LNCAP (cell line): ENCODE results near the gene CEP290.

Experiments
- TF ChIP-seq, protein P1 (sequence below): fragments of 450-650 bp; IDR thresholded peaks from 2 replicates; pipeline ENCODE4 v1.5.1; 2017; ENCODE audit warnings: mild to moderate bottlenecking

Gene CEP290

DNA sequence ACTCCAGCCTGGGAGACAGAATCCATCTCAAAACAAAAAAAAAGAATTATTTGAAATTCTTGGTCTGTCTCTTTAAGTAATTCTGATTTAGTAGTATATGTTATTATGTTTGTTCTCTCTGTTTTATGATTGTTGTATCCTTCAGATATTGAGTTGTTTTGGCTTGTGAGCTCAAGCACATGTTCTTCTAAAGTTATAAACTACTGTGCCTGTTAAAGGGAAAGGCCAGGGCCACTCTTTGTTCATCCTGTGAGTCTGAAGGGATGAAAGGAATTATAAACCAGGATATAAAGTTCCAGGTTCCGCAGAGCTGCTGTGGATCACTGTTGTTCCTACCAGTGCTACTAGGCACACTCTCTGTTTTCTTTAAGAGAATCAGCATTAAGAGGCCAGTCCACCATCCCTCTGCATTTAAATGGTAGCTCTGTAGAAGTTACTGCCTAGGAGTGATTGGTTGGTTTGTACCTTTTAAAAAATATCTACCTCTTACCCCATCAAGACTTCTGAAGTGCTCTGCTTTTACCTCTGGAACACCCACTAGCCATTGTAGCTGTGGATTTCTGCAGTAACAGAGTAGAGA, 14.3 kb upstream of the CEP290 start:
- TF ChIP-seq, protein P1, sequence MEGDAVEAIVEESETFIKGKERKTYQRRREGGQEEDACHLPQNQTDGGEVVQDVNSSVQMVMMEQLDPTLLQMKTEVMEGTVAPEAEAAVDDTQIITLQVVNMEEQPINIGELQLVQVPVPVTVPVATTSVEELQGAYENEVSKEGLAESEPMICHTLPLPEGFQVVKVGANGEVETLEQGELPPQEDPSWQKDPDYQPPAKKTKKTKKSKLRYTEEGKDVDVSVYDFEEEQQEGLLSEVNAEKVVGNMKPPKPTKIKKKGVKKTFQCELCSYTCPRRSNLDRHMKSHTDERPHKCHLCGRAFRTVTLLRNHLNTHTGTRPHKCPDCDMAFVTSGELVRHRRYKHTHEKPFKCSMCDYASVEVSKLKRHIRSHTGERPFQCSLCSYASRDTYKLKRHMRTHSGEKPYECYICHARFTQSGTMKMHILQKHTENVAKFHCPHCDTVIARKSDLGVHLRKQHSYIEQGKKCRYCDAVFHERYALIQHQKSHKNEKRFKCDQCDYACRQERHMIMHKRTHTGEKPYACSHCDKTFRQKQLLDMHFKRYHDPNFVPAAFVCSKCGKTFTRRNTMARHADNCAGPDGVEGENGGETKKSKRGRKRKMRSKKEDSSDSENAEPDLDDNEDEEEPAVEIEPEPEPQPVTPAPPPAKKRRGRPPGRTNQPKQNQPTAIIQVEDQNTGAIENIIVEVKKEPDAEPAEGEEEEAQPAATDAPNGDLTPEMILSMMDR, result no peak

DNA sequence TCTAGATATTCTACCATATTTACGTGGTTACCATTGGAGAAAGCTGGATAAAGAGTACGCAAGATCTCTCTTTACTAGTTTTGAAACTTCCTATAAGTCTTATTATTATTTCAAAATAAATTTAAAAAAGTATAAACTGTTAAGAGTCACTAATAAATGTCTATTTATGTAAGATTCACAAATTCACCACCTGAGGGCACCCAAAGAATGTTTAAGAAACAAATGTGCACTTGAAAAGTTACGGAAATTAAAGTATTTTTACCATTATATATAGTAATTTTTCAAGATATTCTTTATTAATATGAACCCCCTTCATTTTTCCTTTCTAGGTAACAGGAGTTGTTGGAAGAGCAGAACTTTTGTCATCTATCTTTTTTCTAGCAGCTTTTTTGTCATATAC, 12.1 kb upstream of the CEP290 start:
- TF ChIP-seq, protein P1, result peak; percentile 43

DNA sequence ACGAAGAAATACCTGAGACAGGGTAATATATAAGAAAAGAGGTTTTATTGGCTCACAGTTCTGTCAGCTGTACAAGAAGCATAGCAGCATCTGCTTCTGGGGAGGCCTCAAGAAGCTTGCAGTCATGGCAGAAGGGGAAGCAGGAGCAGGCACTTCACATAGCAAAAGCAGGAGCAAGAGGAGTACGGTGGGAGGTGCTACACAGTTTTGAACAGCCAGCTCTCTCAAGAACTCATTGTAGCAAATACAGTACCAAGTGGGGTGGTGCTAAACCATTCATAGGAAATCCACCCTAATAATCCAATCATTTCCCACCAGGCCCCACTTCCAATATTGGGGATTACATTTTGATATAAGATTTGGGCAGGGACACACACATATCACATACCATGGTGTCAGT, 8.2 kb upstream of the CEP290 start:
- TF ChIP-seq, protein P1, result no peak

DNA sequence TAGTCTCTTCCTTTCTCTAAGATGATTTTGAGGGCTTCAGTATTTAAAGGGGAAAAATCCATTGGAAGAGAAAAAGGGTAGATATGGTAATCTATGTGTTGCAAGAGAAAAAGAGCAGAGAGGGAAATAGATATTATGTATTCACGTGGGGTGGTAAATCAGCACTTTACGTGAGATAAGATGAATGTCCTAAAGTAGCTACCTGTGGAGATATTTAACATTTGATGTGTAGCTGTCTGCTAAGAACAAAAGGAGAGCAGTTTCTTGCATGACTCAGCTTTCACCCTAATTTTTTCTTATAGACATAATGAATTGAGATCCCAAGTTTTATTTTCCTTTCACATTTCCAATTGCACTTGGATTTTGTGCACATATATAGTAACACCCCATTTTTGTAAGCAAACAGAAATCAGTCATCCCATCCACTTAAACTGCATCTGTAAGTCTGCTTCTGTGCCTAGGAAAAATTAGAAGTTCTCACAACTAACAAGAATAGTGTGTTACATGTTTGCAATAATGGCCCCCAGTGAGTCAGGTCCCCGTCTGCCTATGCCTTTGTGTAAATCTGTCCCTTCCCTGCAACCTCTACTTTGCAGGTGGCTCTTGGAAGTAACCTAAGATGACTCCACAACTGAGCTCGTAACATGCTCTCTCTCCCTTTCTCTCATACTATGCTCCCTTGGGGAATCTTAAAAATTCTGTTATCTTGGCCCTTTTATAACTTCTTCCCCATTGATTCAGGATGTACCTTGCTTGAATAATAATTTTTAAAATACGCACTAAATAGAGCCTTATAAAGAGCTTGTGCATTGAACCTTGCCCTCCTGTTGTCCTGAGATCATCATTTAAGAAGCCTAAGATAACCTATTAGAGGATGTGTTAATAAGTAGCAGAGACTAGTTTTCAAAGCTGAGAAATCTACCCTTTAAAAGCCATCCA, 3.9 kb upstream of the CEP290 start:
- TF ChIP-seq, protein P1, result no peak

DNA sequence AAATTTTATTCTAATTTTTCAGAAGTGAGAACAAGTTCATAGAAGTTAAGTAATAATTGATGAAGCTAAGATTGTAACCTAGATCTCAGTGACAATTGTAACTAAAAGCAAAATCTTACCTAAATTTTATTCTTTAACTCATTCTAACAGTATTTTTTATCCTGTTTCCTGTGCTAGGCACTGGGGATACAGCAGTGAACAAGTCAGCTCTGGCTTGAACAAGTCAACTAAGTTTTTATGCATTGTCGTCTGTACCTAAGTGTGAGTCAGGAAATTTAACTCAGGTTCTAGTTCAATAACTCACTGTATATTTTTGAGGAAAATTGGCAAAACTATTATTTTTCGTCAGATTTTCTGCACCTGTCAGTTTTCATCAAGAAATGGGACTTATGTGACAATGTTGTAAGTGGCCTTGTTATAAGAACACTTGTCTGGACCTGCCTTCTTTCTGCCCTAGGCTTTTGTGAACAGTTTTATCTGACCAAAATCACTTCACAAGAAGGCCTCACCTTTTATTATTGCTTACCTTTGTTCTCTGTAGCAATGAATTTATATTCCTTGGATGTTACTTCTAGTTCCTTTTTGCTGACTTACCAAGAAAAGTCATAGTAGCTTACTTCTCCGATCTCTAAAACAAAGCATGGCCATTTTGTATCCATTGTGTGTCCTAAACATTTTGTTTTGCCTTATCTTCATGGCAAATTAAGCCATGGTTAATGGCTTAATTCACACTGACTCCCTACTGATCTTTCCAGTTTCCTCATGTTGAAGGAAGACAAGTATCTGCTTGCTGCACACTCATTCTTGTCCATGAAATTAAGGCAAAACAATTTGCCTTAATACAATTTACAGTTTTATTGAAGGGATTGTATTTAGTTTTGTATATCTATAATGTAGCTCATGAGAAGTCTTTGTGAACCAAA, 2.9 kb upstream of the CEP290 start:
- TF ChIP-seq, protein P1, result no peak

DNA sequence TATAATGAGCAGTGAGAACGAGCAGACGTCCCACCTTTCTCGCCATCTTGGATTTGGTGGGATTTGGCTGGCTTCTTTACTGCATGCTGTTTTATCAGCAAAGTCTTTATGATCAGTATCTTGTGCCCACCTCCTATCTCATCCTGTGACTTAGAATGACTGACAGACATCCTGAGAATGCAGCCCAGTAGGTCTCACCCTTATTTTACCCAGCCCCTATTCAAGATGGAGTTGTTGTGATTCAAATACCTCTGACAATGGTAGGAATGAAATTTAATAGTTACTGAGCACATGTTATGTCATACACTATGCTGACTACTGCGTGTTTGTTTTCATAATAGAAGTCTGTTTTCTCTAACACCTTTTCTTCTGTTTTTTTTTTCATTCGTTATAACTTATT, 2.1 kb upstream of the CEP290 start:
- TF ChIP-seq, protein P1, result no peak

DNA sequence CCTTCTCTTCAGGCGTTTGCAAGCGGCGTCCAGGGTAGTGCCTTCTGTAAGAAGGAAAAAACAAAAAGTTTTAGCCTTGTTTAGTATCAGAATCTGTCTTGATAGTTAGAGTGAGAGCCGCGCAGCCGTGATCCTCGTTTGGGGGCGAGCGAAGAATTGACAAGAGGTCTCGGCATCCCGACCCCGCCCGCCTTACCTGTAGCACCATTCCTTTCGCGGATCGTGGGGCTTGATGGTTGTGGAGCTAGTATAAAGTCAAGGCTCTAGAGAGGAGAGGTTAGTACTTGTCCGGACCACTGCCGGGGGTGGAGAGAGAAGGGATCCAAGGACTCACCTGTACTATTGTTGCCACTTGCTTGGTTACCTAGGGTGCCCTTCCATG, 713 bp upstream of the CEP290 start:
- TF ChIP-seq, protein P1, result no peak
